Keratinocyte (primary cell): ENCODE data around the gene CASK.

Experiments used
- EZH2 ChIP-seq: IDR thresholded peaks from one replicate; pipeline ENCODE4 v1.6.1; 2012; ENCODE audit warnings: inconsistent platforms, mild to moderate bottlenecking, low read length, moderate library complexity
- TF ChIP-seq, protein P1 (sequence below), 3 experiments: IDR thresholded peaks in 1 of 3; conservative IDR thresholded peaks in 1 of 3; optimal IDR thresholded peaks in 1 of 3; 2 replicates in 2 of 3; 3 replicates in 1 of 3; pipeline versions ENCODE3 to v1.5.1; 2011; ENCODE audit warnings: low read length in 3 of 3, mild to moderate bottlenecking in 3 of 3, moderate library complexity in 2 of 3, control low read depth in 1 of 3, inconsistent platforms in 1 of 3; ENCODE audit not compliant: insufficient read depth in 2 of 3; ENCODE audit errors: extremely low read depth in 1 of 3

GRCh38 chrX:41512394-41512793 lies 411.0 kb downstream of the CASK start:
- TF ChIP-seq, protein P1, sequence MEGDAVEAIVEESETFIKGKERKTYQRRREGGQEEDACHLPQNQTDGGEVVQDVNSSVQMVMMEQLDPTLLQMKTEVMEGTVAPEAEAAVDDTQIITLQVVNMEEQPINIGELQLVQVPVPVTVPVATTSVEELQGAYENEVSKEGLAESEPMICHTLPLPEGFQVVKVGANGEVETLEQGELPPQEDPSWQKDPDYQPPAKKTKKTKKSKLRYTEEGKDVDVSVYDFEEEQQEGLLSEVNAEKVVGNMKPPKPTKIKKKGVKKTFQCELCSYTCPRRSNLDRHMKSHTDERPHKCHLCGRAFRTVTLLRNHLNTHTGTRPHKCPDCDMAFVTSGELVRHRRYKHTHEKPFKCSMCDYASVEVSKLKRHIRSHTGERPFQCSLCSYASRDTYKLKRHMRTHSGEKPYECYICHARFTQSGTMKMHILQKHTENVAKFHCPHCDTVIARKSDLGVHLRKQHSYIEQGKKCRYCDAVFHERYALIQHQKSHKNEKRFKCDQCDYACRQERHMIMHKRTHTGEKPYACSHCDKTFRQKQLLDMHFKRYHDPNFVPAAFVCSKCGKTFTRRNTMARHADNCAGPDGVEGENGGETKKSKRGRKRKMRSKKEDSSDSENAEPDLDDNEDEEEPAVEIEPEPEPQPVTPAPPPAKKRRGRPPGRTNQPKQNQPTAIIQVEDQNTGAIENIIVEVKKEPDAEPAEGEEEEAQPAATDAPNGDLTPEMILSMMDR (optimal IDR thresholded peaks at IDR 0.05 in 1 of 3, IDR thresholded peaks at IDR 0.05 in 1 of 3, conservative IDR thresholded peaks at IDR 0.05 in 1 of 3; ENCODE audit: extremely low read depth in 1 of 3, insufficient read depth in 2 of 3, low read length in 3 of 3): no peak
- no peak for TF ChIP-seq EZH2
